Measurements from ENCODE around the gene LSM10.

The LSM10 gene

DNA sequence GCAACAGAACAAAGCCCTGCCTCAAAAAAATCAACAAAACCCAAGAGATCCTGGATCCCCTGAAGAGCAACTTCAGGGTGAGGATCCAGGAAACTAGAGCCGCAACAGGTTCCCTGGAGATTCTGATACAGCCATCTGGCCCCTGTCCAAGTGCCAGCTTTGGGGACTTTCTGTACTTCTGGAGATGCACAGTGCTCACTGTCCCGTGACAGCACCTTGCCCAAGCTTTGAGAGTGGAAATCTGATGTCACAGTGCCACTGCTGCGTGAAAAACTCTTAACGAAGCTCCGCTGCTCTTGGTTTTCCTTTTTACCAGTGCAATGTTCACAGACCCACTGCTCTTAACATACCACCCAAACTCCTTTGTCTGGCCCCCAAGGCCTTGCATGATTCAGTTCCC, 38.3 kb downstream of the LSM10 start:
- no peak for DNase-seq
- in situ Hi-C loops (cut with MboI; ENCODE audit: low pct_unique_long_range_greater_than_20kb, low sequenced_read_pairs): no loop called here

DNA sequence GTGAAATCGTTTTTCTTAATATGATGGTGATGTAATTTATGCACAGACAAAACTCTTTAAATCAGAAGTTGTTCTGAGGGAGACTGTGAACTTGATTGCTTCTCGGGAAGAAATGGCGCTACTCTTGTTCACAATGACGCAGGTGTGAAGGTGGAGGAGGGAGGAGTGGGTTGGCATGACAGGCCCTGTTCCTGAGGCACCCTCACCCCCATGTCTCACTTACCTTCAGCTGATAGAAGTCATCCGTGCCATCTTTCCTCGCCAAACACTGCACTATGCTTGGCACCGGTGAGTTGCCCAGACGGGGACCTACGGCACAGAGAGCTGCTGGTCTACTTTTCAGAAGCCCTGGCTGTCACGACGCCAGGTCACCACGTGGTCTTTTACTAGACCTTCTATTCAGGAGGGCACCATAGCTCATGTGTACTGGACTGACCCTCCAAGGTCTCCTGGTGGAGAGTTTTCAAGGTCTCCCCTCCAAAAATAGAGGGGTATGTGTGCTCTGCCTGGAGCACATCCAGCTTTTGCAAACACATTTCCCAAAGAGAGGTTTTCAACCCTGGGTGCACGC, 39.1 kb downstream of the LSM10 start:
- DNase-seq: no peak
- in situ Hi-C loops (cut with MboI; ENCODE audit: low pct_unique_long_range_greater_than_20kb, low sequenced_read_pairs): no loop called here

DNA sequence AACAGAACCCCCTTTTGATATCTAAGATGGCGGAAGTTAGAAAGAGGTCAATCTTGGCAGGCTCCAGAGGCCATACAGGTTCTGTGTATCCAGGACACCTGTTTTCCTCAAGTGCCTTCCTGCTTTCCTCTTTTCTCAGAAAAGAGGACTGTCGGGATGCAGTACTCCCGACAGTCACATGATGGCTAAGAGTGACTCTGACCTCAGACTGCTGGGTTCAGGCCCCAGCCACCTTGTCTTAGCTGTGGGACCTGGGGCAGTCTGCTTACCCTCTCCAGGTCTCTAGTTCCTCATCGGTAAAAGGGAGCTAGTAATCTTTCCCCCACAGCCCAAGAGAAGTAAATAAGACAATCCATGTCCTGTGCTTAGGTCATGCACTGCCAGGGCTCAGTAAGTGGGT, 41.9 kb downstream of the LSM10 start:
- in situ Hi-C loops (cut with MboI; ENCODE audit: low pct_unique_long_range_greater_than_20kb, low sequenced_read_pairs): no loop called here
- DNase-seq: no peak

DNA sequence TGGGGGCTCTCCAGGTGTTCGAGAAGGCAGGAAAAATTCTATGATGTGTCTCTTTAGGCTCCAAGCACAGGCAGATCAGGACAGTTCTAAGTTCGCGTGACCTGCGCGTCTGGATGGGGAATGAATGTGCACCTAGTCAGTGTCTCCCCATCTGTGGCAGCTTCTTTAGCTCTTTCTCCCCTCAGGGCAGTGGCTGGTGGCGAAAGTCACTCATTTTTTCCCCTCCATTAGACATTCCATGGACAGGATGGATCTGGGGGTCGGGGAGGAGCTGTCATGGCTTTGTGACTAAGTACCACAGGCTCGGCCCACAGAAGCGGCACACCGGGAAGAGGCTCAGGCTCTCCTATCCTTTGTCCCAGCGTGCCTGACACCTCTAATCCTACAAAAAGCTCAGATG, 43.2 kb downstream of the LSM10 start:
- in situ Hi-C loops (cut with MboI; ENCODE audit: low pct_unique_long_range_greater_than_20kb, low sequenced_read_pairs): no loop called here
- no peak for DNase-seq

DNA sequence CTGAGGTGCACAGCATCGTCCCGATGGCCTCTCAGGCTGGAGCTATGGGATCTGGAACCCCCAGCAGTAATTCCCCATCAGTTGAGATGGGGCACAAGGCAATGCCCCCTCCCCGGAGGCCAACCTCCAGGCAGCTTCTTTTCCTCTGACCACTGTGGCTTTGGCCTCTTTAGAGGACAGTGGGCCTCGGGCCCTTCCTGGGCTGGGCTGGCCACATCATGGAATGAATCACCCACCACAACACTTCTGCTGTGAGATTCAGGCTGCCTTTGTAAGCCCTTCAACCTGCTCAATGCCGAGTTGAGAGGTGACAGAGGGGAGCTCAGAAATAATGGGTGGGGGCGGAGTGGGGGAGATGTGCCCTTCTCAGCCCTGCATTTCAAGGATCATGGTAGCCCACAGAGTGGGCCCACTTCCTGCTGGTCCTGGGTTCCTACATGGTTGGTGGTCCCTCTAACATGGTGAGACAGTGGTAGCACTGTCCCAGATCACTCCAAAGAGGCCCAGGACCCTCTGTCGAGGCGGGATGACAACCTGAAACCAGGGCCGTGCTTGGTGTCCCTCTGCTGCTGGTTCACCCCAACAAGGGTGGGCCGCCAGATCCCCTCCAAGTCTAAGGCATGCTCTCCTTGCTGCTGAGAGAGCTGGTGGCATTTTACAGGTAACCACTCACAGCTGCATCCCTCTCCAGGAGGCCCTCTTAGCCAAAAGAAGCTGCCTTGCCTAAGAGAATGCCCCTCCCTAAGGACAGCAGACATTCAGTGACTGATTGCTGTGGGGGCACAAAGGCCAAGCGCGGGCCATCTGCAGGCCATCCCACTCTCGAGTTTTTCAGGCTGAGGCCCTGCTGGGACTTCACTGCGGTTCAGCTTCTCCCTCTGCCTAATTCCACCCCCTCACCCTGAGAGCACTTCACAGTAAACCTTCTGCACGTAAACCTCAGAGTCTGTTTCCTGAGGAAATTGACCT, 44.5 kb downstream of the LSM10 start:
- DNase-seq: peak; percentile 16
- in situ Hi-C loops (cut with MboI; ENCODE audit: low pct_unique_long_range_greater_than_20kb, low sequenced_read_pairs): no loop called here

DNA sequence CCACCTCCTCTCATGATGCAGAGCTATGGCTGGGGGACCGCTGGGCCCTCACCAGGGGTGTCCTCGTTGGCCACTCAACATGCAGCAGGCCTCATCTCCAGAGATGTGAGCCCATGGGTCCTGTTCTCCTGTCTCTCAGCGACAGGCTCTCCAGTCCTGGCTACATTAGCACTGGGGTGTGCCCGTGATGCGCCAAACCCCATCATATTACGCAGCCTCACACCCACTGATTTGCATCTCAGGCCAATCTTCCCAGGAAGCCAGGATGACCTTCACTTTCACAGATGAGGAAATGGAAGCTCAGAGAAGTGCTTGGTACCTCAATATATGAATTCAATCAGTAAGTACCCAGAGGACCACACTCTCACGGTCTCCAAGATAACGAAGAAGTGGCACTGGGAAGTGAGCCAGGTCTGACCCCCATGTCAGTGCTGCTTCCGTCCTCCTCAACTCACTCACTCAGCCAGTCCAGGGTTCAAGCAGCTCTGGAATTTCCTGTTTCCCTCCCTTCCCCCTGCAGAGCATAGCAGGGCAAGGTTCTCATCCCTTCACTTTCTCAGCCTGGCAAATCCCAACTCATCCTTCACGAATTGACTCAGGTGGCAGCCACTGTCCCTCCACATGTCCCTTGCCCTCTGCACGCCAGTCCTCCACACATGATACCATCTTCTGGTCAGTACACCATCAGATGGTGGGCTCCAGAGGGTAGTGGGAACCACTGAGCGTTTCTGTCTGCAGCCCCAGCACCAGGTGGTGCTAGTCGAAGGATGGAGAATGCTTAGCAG, 45.4 kb downstream of the LSM10 start:
- no peak for DNase-seq
- in situ Hi-C loops (cut with MboI; ENCODE audit: low pct_unique_long_range_greater_than_20kb, low sequenced_read_pairs): no loop called here

DNA sequence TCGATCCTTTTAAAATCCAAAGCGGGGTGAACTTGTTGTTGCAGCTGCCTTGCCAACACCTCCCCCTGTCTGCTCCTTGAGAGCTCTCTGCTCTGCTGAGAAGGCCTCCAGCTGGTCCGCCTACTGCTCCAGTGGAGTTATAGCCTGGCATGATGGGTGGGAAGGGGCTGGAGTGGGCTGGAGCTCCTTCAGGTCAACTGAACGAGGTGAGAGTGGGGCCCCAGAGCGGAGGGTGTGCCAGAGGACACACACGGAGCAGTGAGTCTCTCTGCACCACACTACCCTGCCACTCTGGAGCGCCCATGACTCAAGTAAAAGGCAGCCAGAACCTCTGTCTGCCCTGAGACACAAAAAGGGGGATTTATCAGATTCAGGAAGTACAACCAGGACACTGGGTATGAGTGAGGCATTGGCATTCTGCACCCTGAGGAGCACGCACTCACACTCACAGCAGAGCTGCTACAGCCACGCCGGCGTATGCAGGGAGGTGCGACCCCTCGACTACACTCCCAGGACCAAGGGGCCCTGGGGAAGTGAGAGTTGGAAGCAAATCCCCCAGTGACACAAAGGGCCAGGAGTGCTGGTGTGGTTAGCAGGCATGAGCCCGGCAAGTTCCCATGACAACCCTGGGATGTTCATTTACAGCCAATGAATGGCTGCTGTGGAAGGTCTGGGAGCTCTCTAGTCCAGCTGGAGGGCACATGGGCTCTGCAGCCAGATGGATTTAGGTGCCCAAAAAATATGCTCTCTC, 46.3 kb downstream of the LSM10 start:
- in situ Hi-C loops (cut with MboI; ENCODE audit: low pct_unique_long_range_greater_than_20kb, low sequenced_read_pairs): no loop called here

DNA sequence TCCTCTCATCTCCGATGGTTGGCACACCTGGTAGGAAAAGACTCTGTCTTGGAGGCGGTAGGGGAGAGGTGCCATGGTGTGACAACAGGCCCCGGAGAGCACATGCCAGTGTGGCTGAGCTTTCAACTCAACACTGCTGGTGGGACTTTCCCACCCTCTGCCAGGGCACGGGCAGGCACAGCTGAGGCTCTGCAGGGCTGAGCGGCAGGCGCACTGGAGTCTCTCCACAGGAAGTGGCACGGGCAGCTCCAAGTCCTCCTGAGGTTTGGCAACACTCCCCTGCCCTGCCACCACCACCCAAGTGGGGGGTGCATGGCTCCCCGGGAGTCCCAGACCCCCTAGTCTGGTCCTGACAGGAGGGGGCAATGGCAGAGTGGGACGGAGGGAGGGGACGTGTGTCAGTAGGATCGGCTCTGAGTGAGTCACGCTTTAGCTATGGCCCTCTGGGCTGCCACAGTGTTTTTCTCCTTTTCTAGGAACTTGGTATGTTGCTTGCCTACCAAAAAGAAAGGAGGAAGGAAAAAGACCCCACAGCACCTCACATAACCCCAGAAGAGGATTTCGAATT, 47.0 kb downstream of the LSM10 start:
- peak; percentile 25 for DNase-seq
- in situ Hi-C loops (cut with MboI; ENCODE audit: low pct_unique_long_range_greater_than_20kb, low sequenced_read_pairs): no loop called here

More for the DNA sequence above, 46.3 kb downstream of the LSM10 start:
- no peak for DNase-seq

DNA sequence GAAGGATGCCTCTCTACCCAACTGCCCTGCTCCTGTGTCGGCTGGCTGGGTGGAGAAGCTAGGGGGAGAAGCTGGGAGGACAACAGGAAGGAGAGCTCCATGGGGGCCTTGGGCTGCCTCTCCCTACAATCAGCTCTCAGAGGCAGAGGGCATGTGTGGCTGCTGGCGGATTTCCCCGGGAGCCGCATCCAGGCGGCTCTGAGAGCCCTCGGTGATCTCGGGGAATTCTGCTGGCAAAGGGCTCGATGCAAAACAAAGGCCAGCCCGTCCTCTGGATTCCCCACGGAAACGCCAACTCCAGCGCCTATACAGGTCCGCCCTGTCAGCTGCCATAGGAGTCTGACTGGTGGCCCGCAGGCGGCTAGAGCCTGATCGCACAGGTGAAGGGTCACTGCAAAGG, 47.9 kb downstream of the LSM10 start:
- no peak for DNase-seq
- in situ Hi-C loops (cut with MboI; ENCODE audit: low pct_unique_long_range_greater_than_20kb, low sequenced_read_pairs): no loop called here

DNA sequence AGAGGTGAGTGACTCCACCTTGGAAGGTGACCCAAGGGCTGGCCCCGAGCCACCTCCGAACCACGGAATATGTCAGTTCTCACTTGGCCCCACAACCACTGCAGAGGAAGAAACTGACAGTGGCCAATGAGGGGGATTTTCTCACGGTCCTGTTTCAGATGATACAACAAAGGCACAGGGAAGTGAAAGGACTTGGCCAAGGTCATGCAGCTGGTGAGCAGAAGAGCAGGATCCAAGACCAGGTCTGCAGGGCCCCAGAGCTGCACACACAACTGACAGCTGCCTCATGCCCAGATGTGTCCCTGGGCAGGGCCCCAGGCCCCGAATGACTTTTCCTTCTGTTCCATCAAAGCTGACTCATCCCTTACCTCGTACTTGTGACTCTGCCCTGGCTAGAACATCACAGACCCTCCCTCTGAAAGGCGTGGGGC, 48.5 kb downstream of the LSM10 start:
- DNase-seq: no peak
- in situ Hi-C loops (cut with MboI; ENCODE audit: low pct_unique_long_range_greater_than_20kb, low sequenced_read_pairs): no loop called here

DNA sequence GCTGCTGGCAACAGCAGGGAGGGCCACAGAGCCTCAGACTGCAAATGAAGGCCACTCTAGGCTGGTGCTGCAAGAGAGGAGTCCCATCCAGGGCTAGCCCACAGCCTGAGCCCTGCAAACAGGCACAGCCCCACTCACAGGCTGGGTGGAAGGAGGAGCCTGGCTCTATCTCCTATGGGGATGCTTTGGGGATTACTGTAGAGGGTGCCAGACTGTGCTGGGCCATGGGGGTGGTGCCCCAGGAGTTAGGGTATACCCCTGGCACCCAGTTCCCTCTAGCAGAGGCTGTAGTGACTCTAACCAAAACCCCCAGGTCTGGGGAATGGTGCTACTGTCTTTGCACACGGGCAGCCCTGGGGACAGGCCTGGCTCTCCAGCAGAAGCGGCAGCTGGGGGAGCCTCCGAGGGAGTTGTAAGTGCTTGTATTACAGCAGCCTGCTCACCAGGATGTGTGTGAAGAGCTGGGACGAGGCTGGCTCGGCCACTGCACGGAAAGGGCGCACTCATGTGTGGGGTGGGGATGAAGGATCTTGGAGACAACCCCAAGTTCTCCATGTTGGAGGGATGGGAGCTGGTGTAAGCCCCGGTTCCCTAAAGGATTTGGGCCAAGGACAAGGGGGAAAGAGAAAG, 50.9 kb downstream of the LSM10 start:
- in situ Hi-C loops (cut with MboI; ENCODE audit: low pct_unique_long_range_greater_than_20kb, low sequenced_read_pairs): no loop called here
- no peak for DNase-seq

DNA sequence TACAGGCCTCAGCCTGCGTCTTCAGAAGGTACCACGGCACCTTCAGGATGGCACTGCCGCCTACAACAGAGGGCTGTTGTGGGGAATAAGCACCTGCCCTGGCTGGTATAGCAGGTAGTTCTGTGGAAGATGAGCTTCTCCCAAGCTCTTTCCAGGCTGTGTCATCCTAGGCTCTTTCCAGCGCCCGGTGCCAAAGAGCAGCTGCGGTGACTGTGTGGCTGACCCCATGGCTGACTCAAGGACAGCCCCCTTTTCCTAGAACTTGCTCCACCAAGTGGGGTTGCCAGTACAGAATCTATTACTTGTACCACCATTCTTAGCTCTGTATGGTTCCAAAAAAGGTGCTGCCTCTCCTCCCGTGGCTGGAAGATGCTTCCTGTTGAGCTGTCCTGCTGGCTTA, 52.4 kb downstream of the LSM10 start:
- in situ Hi-C loops (cut with MboI; ENCODE audit: low pct_unique_long_range_greater_than_20kb, low sequenced_read_pairs): no loop called here
- no peak for DNase-seq

DNA sequence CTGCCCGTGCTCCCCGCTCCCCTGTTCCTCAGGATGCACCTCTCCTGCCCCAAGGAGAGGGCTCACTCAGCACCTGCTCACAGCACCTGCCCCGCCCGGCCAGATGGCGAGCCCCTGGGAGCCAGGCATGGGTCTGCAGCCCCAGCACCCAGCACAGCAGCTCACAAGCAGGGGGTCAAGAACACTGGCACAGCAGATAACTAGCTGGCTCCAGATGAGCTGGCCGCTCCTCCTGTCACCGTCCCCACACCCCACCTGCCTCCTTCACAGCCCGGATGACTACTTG, 53.4 kb downstream of the LSM10 start:
- DNase-seq: no peak
- in situ Hi-C loops (cut with MboI; ENCODE audit: low pct_unique_long_range_greater_than_20kb, low sequenced_read_pairs): no loop called here

DNA sequence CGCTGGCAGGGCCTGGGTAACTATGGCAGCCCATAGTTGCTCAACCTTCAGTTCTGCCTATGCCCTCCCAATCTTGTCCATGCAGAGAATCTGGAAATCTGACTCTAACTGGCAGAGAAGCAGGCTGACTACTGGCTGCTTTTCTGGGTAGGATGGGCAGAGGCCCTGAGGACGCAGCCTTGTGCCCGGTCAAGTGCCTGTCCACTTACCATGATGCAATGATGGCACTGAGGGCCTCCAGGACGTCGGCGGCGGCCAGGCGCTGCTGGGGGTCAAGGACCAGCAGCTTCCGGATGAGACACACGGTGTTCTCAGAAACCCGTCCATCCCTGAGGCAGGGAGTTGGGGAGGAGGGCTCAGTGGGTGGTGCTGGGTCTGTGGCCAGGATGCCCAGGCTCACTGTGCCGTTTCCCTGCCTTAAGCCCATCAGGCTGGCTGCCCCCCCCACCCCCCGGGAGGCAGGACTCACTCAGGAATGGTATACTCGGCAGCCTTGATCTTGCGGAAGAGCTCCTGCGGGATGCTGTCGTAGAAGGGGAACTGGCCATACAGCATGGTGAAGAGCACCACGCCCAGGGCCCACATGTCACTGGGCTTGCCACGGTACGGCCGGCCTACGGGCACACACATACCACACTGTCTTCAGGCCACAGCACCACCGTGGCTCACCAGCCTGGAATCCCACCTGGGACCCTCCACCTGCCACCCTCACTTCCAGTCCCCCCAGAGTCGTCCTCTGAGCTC, 53.9 kb downstream of the LSM10 start:
- in situ Hi-C loops (cut with MboI; ENCODE audit: low pct_unique_long_range_greater_than_20kb, low sequenced_read_pairs): no loop called here
- DNase-seq: no peak
